Hippocampal formation (tissue), 2 donors: ENCODE measurements around the gene STOX1.
A peak's percentile ranks its signal among the peaks of the same experiment; 100 is the strongest.
"Not testable (repeated sequence)": the region's sequence is repeated elsewhere in the genome, so short reads cannot be mapped to it uniquely, and the experiment has no call there.

ENCODE experiments used
- DNase-seq, 2 donors: peaks; one replicate each; lab custom pipeline; 2025; lab: John Stamatoyannopoulos, UW

STOX1 gene

GRCh38 chr10:68826764-68827591 is at the start of gene STOX1:
TSS of gene STOX1 (plus strand) at chr10:68827531. CDS start at chr10:68827624, 93 bp downstream.
- no peak for DNase-seq

- DNase-seq, result no peak
Observed at GRCh38 chr10:68781613-68782574, 45.4 kb upstream of the STOX1 start.

- no peak for DNase-seq
Observed at GRCh38 chr10:68784476-68784875, 42.9 kb upstream of the STOX1 start.

GRCh38 chr10:68787813-68788212 is 39.5 kb upstream of the STOX1 start:
- DNase-seq, result no peak

- DNase-seq, result no peak
Observed at GRCh38 chr10:68790476-68790875, 36.9 kb upstream of the STOX1 start.

- DNase-seq, result peak in 1 of 2 donors; percentile 4
Observed at GRCh38 chr10:68792115-68792514, 35.2 kb upstream of the STOX1 start.

- no peak for DNase-seq
Observed at GRCh38 chr10:68795886-68796532, 31.3 kb upstream of the STOX1 start.

GRCh38 chr10:68796605-68797004 is 30.7 kb upstream of the STOX1 start:
- no peak for DNase-seq

GRCh38 chr10:68800211-68800610 is 27.1 kb upstream of the STOX1 start:
- no peak for DNase-seq

GRCh38 chr10:68804692-68805091 is 22.6 kb upstream of the STOX1 start:
- no peak for DNase-seq

- not testable (repeated sequence) for DNase-seq
Observed at GRCh38 chr10:68810830-68811229, 16.5 kb upstream of the STOX1 start.

- no peak for DNase-seq
Observed at GRCh38 chr10:68811314-68812009, 15.9 kb upstream of the STOX1 start.

- DNase-seq, result no peak
Observed at GRCh38 chr10:68812420-68812819, 14.9 kb upstream of the STOX1 start.

GRCh38 chr10:68813559-68813958 is 13.8 kb upstream of the STOX1 start:
- DNase-seq, result peak in 1 of 2 donors; percentile 17

- DNase-seq, result no peak
Observed at GRCh38 chr10:68816796-68817412, 10.4 kb upstream of the STOX1 start.

- DNase-seq, result not testable (repeated sequence)
Observed at GRCh38 chr10:68820359-68820758, 7.0 kb upstream of the STOX1 start.

GRCh38 chr10:68822626-68823025 is 4.7 kb upstream of the STOX1 start:
- not testable (repeated sequence) for DNase-seq

- DNase-seq, result not testable (repeated sequence)
Observed at GRCh38 chr10:68827592-68827959, 245 bp downstream of the STOX1 start.

GRCh38 chr10:68828083-68828601 is 811 bp downstream of the STOX1 start:
- DNase-seq, result not testable (repeated sequence)

GRCh38 chr10:68828833-68829232 is 1.5 kb downstream of the STOX1 start:
- no peak for DNase-seq

- no peak for DNase-seq
Observed at GRCh38 chr10:68829521-68829920, 2.2 kb downstream of the STOX1 start.
